IMR-90 (cell line): ENCODE measurements around the gene EPS15.

Experiments used
- BHLHE40 ChIP-seq: fragments of 150-350 bp; IDR thresholded peaks from 2 replicates; pipeline ENCODE4 v1.6.1; 2016; ENCODE audit warnings: mild to moderate bottlenecking, low read depth, low read length
- CHD1 ChIP-seq: IDR thresholded peaks from 2 replicates; pipeline ENCODE4 v1.6.1; 2012; ENCODE audit warnings: low read depth, low read length, improper control_type of control experiment
- MXI1 ChIP-seq: IDR thresholded peaks from 2 replicates; pipeline ENCODE4 v1.6.1; 2012; ENCODE audit warnings: low read depth, mild to moderate bottlenecking, low read length, moderate library complexity, borderline replicate concordance
- POLR2A ChIP-seq: IDR thresholded peaks from 2 replicates; pipeline ENCODE4 v1.6.1; 2012; ENCODE audit warnings: mild to moderate bottlenecking, low read depth, low read length
- RAD21 ChIP-seq: IDR thresholded peaks from 2 replicates; pipeline ENCODE4 v1.6.1; 2012; ENCODE audit warnings: low read length, improper control_type of control experiment
- USF2 ChIP-seq: fragments of 150-350 bp; IDR thresholded peaks from 2 replicates; pipeline ENCODE4 v1.6.1; 2017; ENCODE audit warnings: mild to moderate bottlenecking, antibody characterized with exemption, low read length, low read depth
- TF ChIP-seq, protein P1 (sequence below): conservative IDR thresholded peaks from 2 replicates; pipeline ENCODE4 v1.5.1; 2012; ENCODE audit warnings: mild to moderate bottlenecking, low read depth, low read length, improper control_type of control experiment

- TF ChIP-seq, protein P1, sequence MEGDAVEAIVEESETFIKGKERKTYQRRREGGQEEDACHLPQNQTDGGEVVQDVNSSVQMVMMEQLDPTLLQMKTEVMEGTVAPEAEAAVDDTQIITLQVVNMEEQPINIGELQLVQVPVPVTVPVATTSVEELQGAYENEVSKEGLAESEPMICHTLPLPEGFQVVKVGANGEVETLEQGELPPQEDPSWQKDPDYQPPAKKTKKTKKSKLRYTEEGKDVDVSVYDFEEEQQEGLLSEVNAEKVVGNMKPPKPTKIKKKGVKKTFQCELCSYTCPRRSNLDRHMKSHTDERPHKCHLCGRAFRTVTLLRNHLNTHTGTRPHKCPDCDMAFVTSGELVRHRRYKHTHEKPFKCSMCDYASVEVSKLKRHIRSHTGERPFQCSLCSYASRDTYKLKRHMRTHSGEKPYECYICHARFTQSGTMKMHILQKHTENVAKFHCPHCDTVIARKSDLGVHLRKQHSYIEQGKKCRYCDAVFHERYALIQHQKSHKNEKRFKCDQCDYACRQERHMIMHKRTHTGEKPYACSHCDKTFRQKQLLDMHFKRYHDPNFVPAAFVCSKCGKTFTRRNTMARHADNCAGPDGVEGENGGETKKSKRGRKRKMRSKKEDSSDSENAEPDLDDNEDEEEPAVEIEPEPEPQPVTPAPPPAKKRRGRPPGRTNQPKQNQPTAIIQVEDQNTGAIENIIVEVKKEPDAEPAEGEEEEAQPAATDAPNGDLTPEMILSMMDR, result no peak
- TF ChIP-seq USF2, result no peak
- TF ChIP-seq CHD1, result no peak
- TF ChIP-seq MXI1, result no peak
- TF ChIP-seq POLR2A, result no peak
- no peak for TF ChIP-seq BHLHE40
- TF ChIP-seq RAD21, result no peak
Measured at GRCh38 chr1:51491166-51491981, 27.7 kb downstream of the EPS15 start.
